Activated T-helper 1 cell treated with Interleukin-2 at 50 U/mL for 16 hours (primary cell): ENCODE data around the gene SPG11.
"Not testable (repeated sequence)": the region's sequence is repeated elsewhere in the genome, so short reads cannot be mapped to it uniquely, and the experiment has no call there.

Experiments
- DNase-seq: peaks from one replicate; pipeline ENCODE4 v3.0.0-alpha.2; 2020; ENCODE audit warnings: low read depth

The SPG11 gene

DNA sequence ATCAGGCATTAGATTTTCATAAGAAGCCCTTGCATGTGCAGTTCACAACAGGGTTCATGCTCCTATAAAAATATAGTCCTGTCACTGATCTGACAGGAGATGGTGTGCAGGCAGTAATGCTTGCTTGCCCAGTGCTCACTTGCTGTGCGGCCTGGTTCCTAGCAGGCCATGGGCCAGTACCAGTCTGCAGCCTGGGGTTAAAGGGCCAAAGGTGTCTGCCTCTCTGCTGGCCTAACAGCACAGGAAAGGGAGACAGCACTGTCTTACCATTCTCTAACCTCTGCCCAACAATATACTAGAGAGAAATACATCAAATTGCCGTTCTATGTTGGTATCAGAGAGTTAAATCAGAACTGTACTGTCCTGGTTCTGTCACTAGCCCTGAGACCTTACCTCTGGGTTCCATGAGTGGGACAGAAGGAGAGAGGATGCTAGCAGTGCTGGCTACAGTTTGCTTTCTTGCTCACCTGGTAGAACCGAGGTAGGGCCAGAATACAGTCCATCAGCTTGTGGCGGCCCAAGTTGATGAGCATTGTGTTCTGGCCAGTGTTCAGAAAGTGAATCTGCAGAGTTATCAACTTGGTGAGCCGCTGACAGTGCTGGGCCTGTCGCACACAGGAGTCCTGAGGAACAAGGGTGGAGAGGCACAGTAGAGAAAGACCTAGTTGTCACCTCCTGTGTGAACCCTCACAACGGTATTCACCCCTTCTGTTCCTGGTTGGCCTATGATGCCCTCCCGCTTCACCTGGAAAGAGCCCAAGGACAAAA is 97.9 kb downstream of the SPG11 start:
- no peak for DNase-seq

DNA sequence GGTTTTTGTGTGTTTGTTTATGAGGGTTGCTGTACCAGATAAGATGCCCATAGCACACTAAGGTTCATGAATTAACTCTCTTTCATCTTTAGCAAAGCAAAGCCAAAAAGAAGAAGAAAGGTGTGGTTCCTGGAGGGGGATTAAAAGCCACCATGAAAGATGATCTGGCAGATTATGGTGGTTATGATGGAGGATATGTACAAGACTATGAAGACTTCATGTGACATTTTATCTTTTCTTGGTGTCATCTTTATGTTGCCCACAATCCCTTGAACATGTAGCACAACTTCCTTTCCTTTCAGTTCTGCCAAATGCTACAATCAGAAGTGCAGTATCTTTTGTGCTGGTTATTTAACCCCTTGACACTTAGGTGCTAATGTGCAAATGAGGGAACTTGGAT is 102.5 kb downstream of the SPG11 start:
- DNase-seq = not testable (repeated sequence)

DNA sequence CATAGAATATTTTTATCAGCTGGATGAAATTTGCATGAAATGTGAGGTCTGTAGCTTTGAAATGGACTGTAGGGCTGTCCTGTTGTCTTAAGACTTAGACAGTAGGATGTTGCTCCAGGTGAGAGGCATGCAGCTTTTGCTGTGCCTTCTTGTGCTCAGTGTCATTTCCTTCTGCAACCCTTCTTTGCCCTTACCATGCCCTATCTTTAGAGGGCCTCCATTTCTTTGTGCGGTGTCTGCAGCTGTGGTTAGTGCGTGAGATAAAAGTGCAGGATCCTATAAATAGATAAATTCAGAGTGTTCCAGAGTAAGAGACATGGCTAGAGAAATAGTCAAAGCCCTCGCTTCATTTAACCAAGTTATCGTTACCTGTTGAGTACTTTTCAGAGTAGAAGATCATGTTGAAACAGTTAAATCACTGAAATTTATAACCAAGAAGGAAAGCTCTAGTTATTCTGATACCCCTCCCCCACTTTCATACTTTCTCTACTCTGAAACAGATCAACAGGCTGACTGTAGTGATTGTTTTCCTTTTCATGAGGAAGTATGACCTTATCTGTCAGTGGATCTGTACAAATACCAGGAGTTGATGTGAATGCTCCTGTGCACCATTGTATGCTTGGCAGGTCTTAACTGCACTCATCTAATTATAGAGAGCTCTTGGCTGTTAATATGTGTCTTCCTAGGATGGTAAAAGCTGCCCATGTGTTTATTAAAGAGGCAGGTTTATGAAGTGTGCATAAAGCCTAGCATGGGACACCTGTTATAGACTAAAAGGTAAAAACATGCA is 108.3 kb downstream of the SPG11 start:
- DNase-seq = no peak

DNA sequence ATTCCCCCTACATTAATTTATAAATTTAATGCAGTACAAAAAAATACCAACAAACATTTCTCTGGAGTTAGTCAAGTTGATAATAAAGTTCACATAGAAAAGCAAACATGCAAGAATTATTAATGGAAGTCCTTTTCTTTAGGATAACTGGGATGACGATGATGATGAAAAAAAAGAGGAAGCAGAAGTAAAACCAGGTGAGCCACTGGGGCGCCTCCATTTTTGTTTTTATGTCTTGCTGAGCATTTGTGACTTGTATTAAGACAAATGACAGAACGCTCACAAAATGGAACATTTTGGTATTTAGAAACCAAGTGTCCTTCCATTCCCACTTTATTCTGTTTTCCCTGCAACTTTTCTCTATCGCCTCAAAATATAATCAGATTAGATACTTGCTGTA is 112.7 kb downstream of the SPG11 start:
- DNase-seq = no peak

DNA sequence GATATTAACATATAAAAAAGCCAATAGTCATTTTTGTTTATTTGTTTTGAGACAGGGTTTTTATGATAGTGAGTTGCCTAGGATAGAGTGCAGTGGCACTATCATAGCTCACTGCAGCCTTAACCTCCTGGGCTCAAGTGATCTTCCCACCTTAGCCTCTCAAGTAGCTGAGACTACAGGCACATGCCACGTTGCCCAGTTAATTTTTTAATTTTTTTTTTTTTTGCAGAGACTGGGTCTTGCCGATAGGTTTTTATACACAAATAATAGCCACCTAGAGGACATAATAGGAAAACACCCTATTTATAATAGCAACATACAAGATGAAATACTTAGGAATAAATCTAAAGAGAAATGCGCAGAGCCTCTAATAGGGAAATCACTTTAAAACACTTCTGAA is 113.2 kb downstream of the SPG11 start:
- DNase-seq = no peak

DNA sequence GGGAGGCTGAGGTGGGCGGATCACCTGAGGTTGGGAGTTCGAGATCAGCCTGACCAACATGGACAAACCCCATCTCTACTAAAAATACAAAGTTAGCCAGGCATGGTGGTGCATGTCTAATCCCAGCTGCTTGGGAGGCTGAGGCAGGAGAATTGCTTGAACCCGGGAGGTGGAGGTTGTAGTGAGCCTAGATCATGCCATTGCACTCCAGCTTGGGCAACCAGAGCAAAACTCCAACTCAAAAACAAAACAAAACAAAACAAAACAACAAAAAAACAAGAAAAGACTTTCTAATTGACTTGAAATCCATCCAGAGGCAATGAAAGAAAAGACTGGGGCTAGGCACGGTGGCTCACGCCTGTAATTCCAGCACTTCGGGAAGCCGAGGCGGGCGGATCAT is 114.3 kb downstream of the SPG11 start:
- DNase-seq = not testable (repeated sequence)

DNA sequence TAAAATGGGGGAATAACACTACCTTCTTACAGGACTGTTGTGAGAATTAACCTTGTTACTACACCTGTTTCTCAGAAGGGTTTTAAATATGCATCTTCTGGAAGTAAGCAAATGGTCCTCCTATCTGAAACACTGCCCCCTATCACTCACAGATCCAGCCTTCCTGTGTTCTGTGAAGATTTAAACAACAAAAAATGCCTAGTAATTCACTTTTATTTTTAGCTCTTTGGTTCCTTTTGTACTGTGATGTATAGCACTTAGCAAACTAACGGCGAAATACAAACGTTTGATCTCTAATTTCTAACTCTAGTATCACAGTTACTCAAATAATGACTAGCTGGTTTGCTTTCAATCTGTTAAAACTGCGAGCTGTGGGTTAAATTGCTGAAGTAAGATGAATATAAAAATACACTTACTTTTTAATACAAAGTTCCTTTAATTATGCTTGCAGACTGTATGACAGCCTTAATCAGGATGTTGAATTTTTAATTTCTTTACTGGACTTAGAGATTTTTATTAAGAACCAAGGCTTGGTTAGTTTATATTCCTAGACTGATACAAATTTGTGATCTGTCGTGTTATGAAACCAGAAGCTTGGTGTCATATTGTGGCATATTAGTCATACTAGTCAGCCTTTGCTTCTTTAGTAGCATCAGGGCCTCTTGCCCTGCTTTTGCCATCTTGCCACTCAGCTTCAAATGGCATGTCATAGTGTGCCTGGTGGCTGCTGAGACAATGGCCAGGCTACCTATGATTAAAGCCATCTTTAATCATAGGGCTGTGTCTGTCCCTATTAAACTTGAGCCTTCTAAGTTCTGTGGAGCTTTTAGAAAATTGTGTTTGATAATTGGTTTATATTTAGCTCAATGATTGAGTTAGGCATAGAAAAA is 117.3 kb downstream of the SPG11 start:
- DNase-seq = no peak

DNA sequence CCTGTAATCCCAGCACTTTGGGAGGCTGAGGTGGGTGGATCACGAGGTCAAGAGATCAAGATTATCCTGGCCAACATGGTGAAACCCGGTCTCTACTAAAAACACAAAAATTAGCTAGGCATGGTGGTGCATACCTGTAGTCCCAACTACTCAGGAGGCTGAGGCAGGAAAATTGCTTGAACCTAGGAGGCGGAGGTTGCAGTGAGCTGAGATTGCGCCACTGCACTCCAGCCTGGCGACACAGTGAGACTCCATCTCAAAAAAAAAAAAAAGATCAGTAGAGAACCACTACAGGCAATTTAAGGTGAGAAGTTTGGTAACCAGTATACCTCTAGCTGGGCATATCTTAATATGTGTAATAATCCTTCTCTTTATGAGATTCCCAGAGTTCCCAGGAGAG is 118.7 kb downstream of the SPG11 start:
- DNase-seq = not testable (repeated sequence)

DNA sequence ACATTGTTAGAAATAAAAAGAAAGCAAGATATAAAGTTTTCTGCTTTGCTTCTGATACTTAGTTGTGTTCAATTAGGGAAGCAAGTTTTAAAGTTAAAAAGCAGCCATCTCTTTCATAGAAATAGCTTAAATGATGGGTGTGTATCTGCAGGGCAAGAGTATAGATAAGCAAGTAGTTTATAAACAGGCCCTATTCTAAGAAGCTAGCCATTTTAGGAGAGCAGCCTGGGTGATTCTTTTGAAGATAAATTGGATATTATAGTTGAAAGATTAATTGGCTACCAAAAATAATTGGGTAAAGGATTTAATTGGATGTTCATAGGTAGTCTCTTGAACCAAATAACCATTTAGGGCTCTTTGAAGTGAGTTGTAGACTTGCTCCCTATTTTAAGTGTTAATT is 120.9 kb downstream of the SPG11 start:
- DNase-seq = no peak

DNA sequence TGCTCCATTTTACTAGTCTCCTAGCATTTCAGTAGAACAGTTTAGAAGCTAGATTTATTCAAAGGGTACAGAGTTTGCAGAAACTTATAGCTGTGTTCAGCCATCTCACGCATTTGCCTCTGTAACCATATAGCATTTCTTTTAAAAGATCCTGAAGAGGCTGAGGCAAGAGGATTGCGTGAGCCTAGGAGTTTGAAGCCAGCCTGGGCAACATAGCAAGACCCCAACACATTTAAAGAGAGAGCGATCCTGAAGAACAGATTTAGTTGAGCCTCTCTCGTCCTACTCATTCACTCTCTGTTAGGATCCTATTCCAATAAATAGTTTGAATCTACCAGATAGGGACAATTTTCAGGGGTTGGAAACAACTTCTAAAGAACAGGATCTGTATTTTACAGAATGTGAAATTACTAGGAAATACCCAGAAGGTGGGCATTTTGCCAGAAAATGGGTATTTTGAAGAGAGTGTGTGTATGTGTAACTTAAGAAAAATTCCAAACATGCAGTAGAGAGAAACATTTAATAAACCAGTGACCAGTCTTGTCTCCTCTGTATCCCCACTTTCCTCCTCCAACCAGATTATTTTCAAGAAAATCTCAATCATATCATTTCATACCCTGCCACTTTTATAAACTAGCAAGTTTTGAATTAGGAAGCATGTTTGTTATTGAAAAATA is 122.0 kb downstream of the SPG11 start:
- no peak for DNase-seq

DNA sequence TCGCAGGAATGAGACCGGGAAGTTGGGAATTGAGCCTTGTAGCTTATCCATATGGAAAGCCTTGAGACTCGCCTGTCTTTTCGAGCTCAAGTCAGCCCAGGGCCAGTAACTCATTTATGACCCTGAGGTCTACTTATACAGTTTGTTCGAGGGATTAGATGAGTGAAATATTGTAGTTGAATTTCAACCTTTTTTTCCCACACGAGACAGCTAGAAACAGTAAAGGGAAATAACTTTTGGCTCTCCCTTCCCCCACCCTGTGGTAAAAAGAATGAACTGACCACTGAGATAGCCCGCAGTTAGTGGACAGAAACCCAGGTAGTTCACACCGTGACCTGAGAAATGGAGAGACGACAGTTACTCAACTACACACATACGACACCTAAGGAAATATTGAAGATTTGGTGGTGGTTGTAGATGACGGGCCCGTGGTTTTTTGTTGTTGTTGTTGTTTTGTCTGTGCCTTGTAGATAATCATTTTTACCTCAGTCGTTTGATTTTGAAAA is 125.7 kb downstream of the SPG11 start:
- DNase-seq = no peak

DNA sequence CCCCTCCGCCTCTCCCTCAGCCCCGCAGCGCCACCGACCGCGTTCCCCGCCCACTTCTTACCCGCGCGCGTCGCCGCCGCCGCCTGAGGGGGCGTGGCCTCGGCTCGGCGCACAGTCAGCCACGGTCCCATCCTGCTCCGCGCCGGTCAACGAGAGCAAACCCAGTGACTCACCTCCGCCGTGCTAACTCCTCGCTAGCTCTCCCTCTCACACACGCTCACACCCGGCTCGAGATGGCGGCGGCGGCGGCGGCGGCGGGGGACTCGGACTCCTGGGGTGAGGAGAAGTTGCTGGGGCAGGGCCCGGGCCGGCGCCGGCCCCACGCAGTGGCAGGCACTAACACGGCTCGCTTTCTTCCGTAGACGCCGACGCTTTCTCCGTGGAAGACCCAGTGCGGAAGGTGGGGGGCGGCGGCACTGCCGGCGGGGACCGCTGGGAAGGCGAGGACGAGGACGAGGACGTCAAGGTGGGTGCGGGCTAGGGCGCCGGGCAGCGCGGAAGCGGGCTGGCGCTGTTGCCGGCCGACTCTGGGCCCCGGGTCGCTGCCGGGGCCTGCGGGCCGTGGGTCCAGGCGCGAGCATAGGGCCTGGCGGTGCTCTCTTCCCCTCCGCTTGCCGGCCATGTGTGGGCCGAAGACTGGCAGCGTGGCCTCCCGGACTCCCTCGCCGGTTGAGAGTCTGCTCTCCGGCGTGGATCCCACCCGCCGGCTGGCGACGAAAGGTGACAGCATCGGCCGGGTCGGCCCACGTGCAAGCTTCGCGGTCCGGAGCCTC is 126.3 kb downstream of the SPG11 start, which contains the start of gene EIF3J:
Gene EIF3J, plus strand, starts transcription at position 186 of the 773 bp plus-strand sequence. Its CDS starts 48 bp downstream, at position 234.
- DNase-seq = peak; percentile 94

DNA sequence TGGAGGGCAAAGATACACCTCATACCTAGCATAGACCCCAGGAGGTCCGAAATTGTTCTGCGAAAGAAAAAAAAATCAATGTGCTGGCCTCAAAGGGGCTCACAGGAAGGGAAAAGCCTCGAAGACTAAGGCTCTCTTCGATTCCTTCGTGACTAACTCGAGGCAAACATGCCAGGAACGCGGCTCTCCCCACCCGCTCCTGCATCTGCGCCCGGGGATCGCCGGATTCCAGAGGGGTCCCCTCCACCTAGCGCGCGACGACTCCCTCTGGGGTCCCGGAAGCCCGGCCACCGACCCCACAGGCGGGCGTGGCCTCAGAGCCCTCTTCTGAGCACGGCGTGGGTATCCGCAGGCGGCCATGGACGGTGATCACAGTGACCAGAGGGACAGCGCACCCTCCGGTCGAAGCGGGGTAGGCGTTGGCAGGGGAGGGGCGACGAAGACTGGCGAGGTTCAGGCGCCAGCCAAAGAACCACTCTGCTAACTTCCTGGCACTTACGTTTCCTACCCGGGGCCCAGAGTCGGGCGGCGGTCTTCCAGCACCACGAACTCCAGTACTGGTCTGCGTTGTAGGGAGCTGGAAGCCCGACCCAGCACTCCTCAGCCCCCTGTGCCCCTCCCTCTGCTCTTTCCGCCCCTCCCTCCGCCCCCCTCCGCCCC is 127.0 kb downstream of the SPG11 start:
- no peak for DNase-seq

DNA sequence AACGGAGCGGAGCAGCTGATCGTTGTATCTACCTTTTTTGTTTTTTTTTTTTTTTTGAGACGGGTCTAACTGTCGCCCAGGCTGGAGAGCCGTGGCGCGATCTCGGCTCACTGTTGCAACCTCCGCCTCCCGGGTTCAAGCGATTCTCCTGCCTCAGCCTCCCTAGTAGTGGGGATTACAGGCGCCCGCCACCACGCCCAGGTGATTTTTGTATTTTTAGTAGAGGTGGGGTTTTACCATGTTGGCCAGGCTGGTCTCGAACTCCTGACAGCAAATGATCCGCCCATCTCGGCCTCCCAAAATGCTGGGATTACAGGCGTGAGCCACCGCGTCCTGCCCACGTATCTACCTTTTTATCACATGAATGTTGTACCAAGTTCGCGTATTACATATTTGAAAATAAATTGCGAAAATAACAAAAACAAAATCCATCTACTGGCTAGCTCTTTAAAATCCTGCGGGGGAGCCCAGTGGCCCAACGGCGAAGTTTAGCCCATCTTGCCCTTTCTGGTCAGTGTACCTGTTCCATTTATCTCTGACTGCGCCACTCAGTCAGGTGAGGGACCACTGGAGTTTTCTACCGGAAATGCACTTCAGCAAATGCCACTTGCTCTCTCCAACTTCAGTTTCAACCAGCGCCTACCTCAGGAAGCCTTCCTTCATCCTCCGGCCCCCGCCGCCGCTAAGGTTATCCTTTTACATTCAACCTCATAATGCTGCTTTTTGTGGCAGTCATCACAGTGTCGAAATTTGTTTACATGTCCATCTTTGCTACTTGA is 127.8 kb downstream of the SPG11 start:
- peak; percentile 9 for DNase-seq

DNA sequence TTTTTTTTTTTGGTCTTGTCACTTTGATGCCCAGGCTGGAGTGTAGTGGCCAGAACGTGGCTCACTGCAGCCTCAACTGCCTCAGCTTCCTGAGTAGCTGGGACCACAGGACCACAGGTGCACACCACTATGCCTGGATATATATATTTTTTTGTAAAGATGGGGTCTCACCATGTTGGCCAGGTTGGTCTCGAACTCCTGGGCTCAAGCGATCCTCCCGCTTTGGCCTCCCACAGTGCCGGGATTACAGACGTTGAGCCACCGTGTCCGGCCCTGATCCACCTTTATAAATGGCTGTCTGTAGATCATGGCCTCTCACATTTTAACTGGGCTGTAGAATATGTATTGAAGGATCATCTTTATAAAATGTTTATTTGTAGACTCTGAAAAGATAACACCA is 128.4 kb downstream of the SPG11 start:
- DNase-seq = no peak

DNA sequence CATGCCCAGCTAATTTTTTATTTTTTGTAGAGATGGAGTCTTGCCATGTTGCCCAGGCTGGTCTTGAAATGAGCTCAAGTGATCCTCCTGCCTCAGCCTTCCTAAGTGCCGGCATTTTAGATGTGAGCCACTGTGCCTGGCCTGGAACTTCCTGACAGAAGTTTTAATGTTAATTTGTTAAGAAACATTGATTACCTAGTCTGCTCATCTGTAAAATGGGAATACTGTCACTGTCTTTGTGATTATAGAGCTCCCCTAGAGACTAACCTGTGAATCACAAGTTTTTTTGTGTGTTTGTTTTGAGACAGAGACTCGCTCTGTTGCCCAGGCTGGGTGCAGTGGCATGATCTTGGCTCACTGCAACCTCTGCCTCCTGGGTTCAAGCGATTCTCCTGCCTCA is 130.8 kb downstream of the SPG11 start:
- DNase-seq = no peak

DNA sequence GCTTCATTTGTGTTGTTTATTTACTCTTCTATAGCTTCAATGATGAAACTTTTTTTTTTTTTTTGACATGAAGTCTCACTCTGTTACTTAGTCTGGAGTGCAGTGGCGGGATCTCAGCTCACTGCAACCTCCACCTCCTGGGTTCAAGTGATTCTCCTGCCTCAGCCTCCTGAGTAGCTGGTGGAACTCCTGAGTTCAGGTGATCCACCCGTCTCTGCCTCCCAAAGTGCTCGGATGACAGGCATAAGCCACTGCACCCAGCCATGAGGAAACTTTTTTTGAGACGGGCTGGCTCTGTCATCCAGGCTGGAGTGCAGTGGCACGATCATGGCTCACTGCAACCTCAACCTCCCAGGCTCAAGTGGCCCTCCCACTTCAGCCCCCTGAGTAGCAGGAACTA is 131.2 kb downstream of the SPG11 start:
- DNase-seq = not testable (repeated sequence)

DNA sequence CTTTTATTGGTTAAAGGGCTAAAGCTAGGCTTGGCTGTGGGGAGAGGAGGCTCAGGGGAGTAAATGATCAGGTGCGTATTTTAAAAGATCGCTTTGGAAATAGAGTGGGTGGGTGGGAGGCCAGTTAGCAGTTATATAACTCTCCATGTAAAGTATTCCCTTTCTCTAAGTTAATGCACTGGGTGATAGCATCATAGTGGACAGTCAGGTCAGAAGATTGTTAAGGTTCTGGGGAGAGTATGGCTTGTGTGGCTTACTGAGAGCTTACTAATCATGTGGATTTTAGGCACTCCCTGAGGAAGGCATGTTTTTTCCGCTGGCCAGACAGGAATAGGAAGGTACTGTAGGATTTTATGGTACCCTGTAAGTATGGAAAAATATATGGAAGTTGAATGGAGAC is 132.8 kb downstream of the SPG11 start:
- DNase-seq = no peak

DNA sequence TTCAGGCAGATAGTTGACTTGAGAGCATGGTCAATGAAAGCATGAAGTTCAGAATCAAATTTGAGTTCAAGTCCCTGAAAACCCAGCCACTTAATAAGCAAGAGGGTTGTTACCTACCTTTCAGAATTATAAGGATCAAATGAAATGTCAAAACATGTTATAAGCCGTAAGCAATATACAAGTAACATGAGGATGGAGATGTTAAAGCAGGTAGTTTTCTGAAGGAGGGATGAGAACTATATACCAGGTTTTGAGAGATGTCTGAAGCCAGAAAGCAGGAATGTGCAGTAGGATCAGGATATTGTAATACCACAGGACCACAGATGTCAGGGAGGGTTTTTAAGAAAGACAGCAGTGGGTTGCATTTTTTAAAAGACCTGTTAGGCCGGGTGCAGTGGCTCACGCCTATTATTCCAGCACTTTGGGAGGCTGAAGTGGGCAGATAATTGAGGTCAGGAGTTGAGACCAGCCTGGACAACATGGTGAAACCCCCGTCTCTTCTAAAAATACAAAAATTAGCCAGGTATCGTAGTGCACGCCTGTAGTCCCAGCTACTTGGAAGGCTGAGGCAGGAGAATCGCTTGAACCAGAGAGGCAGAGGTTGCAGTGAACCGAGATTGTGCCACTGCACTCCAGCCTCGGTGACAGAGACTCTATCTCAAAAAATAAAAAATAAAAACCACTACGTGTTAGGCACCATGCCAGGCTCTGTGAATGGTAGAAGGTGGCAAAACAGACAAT is 133.4 kb downstream of the SPG11 start:
- no peak for DNase-seq
